Endothelial cell of umbilical vein (primary cell): ENCODE measurements around the gene ALK. TPM values are rescaled to one million over a fixed set of nuclear protein-coding genes. Genes with fewer than 3 reads are reported as not detected.

Experiments used
- BruUV-seq: library from RNA; stranded (reverse); fragments of 400-500 nt; replicated peaks from 2 replicates; lab custom pipeline; 2021; lab: Mats Ljungman, UMichigan
- CTCF ChIA-PET: fragments of 300-600, 350-600 bp; sonication (Branson Sonifier 250); formaldehyde crosslinking; loops from one replicate; lab custom pipeline; 2021; ENCODE audit warnings: antibody characterized with exemption, inconsistent platforms; lab: Charles Lee
- POLR2A ChIA-PET: fragments of 300-600, 350-600 bp; sonication (Branson Sonifier 250); formaldehyde crosslinking; loops from one replicate; lab custom pipeline; 2021; ENCODE audit warnings: antibody characterized with exemption, inconsistent platforms; lab: Charles Lee
- DNase-seq: peaks from one replicate; pipeline ENCODE4 v3.0.0-alpha.2; 2011; ENCODE audit warnings: low read depth, low spot score
- FAIRE-seq: peaks from 2 replicates; lab custom pipeline; 2011; peaks lifted over from hg19 to GRCh38; lab: Jason Lieb, UNC
- H2AFZ ChIP-seq: 2 replicates; pipeline ENCODE4 v1.6.0; 2012; ENCODE audit warnings: low read depth, low read length, control low read depth, inconsistent platforms
- H3K27ac ChIP-seq: 2 replicates; pipeline ENCODE4 v1.5.1; 2011; ENCODE audit warnings: low read depth, mild to moderate bottlenecking, control low read depth, low read length, moderate library complexity; ENCODE audit not compliant: insufficient read depth
- H3K27me3 ChIP-seq, 2 experiments: 2 replicates each; pipeline versions ENCODE4 v1.6.0 to v1.6.1; 2011; ENCODE audit warnings: low read length in 2 of 2, mixed read lengths in 1 of 2; ENCODE audit not compliant: control insufficient read depth in 2 of 2, insufficient read depth in 2 of 2
- H3K36me3 ChIP-seq, 2 experiments: 2 replicates in 1 of 2; 3 replicates in 1 of 2; pipeline ENCODE4 v1.5.1; 2011; ENCODE audit warnings: low read length in 2 of 2, mild to moderate bottlenecking in 1 of 2, moderate library complexity in 1 of 2; ENCODE audit not compliant: control insufficient read depth in 2 of 2, insufficient read depth in 2 of 2; ENCODE audit errors: extremely low read depth in 1 of 2
- H3K4me1 ChIP-seq: 3 replicates; pipeline ENCODE4 v1.5.1; 2011; ENCODE audit warnings: mild to moderate bottlenecking, low read length; ENCODE audit not compliant: control insufficient read depth, insufficient read depth; ENCODE audit errors: extremely low read depth
- H3K4me2 ChIP-seq: 2 replicates; pipeline ENCODE4 v1.6.1; 2011; ENCODE audit warnings: low read length, control low read depth, mixed read lengths; ENCODE audit not compliant: insufficient read depth
- H3K4me3 ChIP-seq, 3 experiments: fragments of 200-600 bp in 1 of 3; sonication (generic), shearing (Covaris generic) in 1 of 3; replicated peaks in 1 of 3; 2 replicates each; pipeline ENCODE4 v1.5.1; 2011 to 2016; ENCODE audit warnings: control low read depth in 3 of 3, low read length in 3 of 3, mild to moderate bottlenecking in 2 of 3, inconsistent platforms in 1 of 3, low read depth in 1 of 3, moderate library complexity in 1 of 3; ENCODE audit not compliant: insufficient read depth in 1 of 3
- H3K79me2 ChIP-seq: 2 replicates; pipeline ENCODE4 v1.6.0; 2012; ENCODE audit warnings: low read length, inconsistent platforms; ENCODE audit not compliant: control insufficient read depth, insufficient read depth
- H3K9ac ChIP-seq: replicated peaks from 2 replicates; pipeline ENCODE3; 2011; ENCODE audit warnings: low read length, control low read depth; ENCODE audit not compliant: insufficient read depth; ENCODE audit errors: extremely low read depth
- H3K9me1 ChIP-seq: replicated peaks from 3 replicates; pipeline ENCODE4 v1.6.0; 2011; ENCODE audit warnings: mild to moderate bottlenecking, low read length; ENCODE audit not compliant: control insufficient read depth, insufficient read depth; ENCODE audit errors: extremely low read depth
- H3K9me3 ChIP-seq: replicated peaks from 2 replicates; pipeline ENCODE4 v1.5.1; 2012; ENCODE audit warnings: low read length, inconsistent platforms; ENCODE audit not compliant: control insufficient read depth, insufficient read depth
- H4K20me1 ChIP-seq: replicated peaks from 2 replicates; pipeline ENCODE3; 2011; ENCODE audit warnings: mild to moderate bottlenecking, low read length; ENCODE audit not compliant: control insufficient read depth, insufficient read depth; ENCODE audit errors: extremely low read depth
- CTCF ChIP-seq, 2 donors: IDR thresholded peaks; 1 replicate in 1 of 2; 2 replicates in 1 of 2; pipeline ENCODE4 v1.5.1; 2011; ENCODE audit warnings: low read length in 2 of 2, mild to moderate bottlenecking in 2 of 2, moderate library complexity in 2 of 2, control low read depth in 1 of 2, inconsistent platforms in 1 of 2, low read depth in 1 of 2; ENCODE audit not compliant: insufficient read depth in 1 of 2; ENCODE audit errors: extremely low read depth in 1 of 2
- EZH2 ChIP-seq: IDR thresholded peaks from 2 replicates; pipeline ENCODE4 v1.6.1; 2012; ENCODE audit warnings: borderline replicate concordance, low read depth, mild to moderate bottlenecking, moderate library complexity, low read length, inconsistent platforms; ENCODE audit not compliant: severe bottlenecking
- FOS ChIP-seq: IDR thresholded peaks from 2 replicates; pipeline ENCODE4 v1.6.1; 2011; ENCODE audit warnings: mild to moderate bottlenecking, low read length, moderate library complexity, borderline replicate concordance; ENCODE audit not compliant: insufficient read depth
- JUN ChIP-seq: IDR thresholded peaks from 2 replicates; pipeline ENCODE4 v1.6.1; 2011; ENCODE audit warnings: borderline replicate concordance, low read depth; ENCODE audit not compliant: insufficient read length, insufficient read depth
- MYC ChIP-seq: IDR thresholded peaks from one replicate; pipeline ENCODE4 v1.6.1; 2011; ENCODE audit warnings: mild to moderate bottlenecking, low read depth, low read length
- POLR2A ChIP-seq: IDR thresholded peaks from 2 replicates; pipeline ENCODE4 v1.6.1; 2012; ENCODE audit warnings: low read depth, mild to moderate bottlenecking, control low read depth, low read length
- POLR2AphosphoS5 ChIP-seq: IDR thresholded peaks from 2 replicates; pipeline ENCODE4 v1.6.1; 2012; ENCODE audit warnings: low read depth, mild to moderate bottlenecking, control low read depth, low read length, moderate library complexity; ENCODE audit not compliant: insufficient read depth
- dilution Hi-C: fragments of 300-500 bp; cut with MboI; formaldehyde crosslinking; loops from one replicate; pipeline ENCODE4 v1.15.0; 2019; ENCODE audit warnings: low sequenced_read_pairs; ENCODE audit not compliant: extremely low pct_ligation_motif_present
- intact Hi-C: fragments of 100-400 bp; cut with micrococcal nuclease; formaldehyde crosslinking; loops from one replicate; pipeline ENCODE4 v1.10.0; 2022
- polyA plus RNA-seq, 4 experiments: library from polyadenylated mRNA; depleted of rRNA in 3 of 4; stranded (reverse) in 3 of 4; unstranded in 1 of 4; fragments of >200 nt; gene quantifications; 2 replicates each; pipeline versions ENCODE4 v1.2.1 to v1.2.3, GENCODE V29; 2011 to 2012; ENCODE audit warnings: missing spikeins in 1 of 4
- total RNA-seq: library from RNA; stranded (reverse); gene quantifications from 2 replicates; pipeline ENCODE4 v1.2.3, GENCODE V29; 2021

The ALK gene
- total and polyA plus RNA-seq, 2 donors (not counting 3 experiments of a cell fraction or from before 2014, with no cell fraction given) = not detected

GRCh38 chr2:29449499-29449898, 471.9 kb downstream of the ALK start:
- ChIA-PET CTCF (no interaction called here), POLR2A (no interaction called here)
- Histone ChIP-seq H3K79me2 (no peaks in the 10 kb centered on the region), H3K27ac (no peak overlapping the region), H3K36me3 (no peaks in the 10 kb centered on the region), H3K9me3 (no peaks in the 10 kb centered on the region), H4K20me1 (no peaks in the 10 kb centered on the region), H3K9me1 (no peaks in the 10 kb centered on the region), H3K4me1 (no peaks in the 10 kb centered on the region), H2AFZ (no peak overlapping the region), H3K4me2 (no peak overlapping the region), H3K27me3 (no peaks in the 10 kb centered on the region), H3K9ac (no peak overlapping the region), H3K4me3 (no peak overlapping the region)
- BruUV-seq = no TSS peak
- DNase-seq (no peak), FAIRE-seq (no peak)
- intact Hi-C loops = no loop called here
- dilution Hi-C loops = no loop called here
- TF ChIP-seq FOS = no peak
- no peak for TF ChIP-seq MYC
- TF ChIP-seq EZH2 = no peak
- TF ChIP-seq JUN = no peak
- no peak for TF ChIP-seq POLR2A
- no peak for TF ChIP-seq POLR2AphosphoS5
- TF ChIP-seq CTCF (IDR thresholded peaks at IDR 0.05; ENCODE audit: extremely low read depth in 1 of 2, insufficient read depth in 1 of 2, low read depth in 1 of 2, low read length in 2 of 2) = no peak
